B cell (primary cell): ENCODE results near the gene PIAS4. TPM values are rescaled to one million over a fixed set of nuclear protein-coding genes. Genes with fewer than 3 reads are reported as not detected.

Experiments
- ATAC-seq: fragments of 200-7000 bp; cut with Tn5 transposase; one replicate; pipeline ENCODE4 v1.10.0; 2021; ENCODE audit warnings: low read depth, mild to moderate bottlenecking, moderate number of reproducible peaks, moderate library complexity
- CTCF ChIA-PET: fragments of 350-600 bp; sonication (Branson Sonifier 250); formaldehyde crosslinking; loops from one replicate; lab custom pipeline; 2021; ENCODE audit warnings: antibody characterized with exemption, inconsistent platforms; lab: Charles Lee
- POLR2A ChIA-PET: fragments of 350-600 bp; sonication (Branson Sonifier 250); formaldehyde crosslinking; loops from one replicate; lab custom pipeline; 2021; ENCODE audit warnings: antibody characterized with exemption; lab: Charles Lee
- DNase-seq: peaks from one replicate; pipeline ENCODE4 v3.0.0; 2013
- H2AFZ ChIP-seq: 2 replicates; pipeline ENCODE4 v1.6.1; 2012; ENCODE audit warnings: mild to moderate bottlenecking, low read depth, low read length; ENCODE audit not compliant: insufficient read depth, poor library complexity, severe bottlenecking
- H3K27ac ChIP-seq, 2 donors: 1 replicate in 1 of 2; 2 replicates in 1 of 2; pipeline ENCODE4 v1.5.1; 2012 to 2013; ENCODE audit warnings: low read length in 2 of 2, mild to moderate bottlenecking in 2 of 2, moderate library complexity in 1 of 2
- H3K27me3 ChIP-seq, 4 experiments: fragments of 200-600 bp in 1 of 4; sonication (generic) in 1 of 4; replicated peaks in 1 of 4; 1 replicate in 2 of 4; 2 replicates in 2 of 4; pipeline versions ENCODE4 v1.6.1 to v1.7.0; 2013 to 2016; ENCODE audit warnings: low read length in 3 of 4, mild to moderate bottlenecking in 2 of 4, mixed read lengths in 1 of 4, moderate library complexity in 1 of 4; ENCODE audit not compliant: insufficient read depth in 4 of 4, control insufficient read depth in 3 of 4; ENCODE audit errors: control extremely low read depth in 1 of 4
- H3K36me3 ChIP-seq, 2 experiments: replicated peaks in 1 of 2; 1 replicate in 1 of 2; 2 replicates in 1 of 2; pipeline versions ENCODE4 v1.6.1 to v1.7.1; 2013; ENCODE audit warnings: low read length in 1 of 2; ENCODE audit not compliant: insufficient read depth in 2 of 2, control insufficient read depth in 1 of 2; ENCODE audit errors: control extremely low read depth in 1 of 2, extremely low read depth in 1 of 2
- H3K4me1 ChIP-seq, 2 donors: fragments of 200-600 bp in 1 of 2; sonication (generic) in 1 of 2; 1 replicate in 1 of 2; 2 replicates in 1 of 2; pipeline versions ENCODE4 v1.5.1 to v1.6.1; 2013 to 2017; ENCODE audit warnings: low read length in 2 of 2; ENCODE audit not compliant: control insufficient read depth in 2 of 2, insufficient read depth in 2 of 2
- H3K4me2 ChIP-seq: replicated peaks from 2 replicates; pipeline ENCODE3; 2012; ENCODE audit warnings: mild to moderate bottlenecking, low read depth, low read length; ENCODE audit not compliant: poor library complexity, severe bottlenecking
- H3K4me3 ChIP-seq, 5 experiments: fragments of 200-600 bp in 1 of 5; sonication (generic) in 1 of 5; 1 replicate in 3 of 5; 2 replicates in 2 of 5; pipeline versions ENCODE4 v1.5.1 to v1.7.0; 2011 to 2016; ENCODE audit warnings: low read length in 4 of 5, mild to moderate bottlenecking in 4 of 5, low read depth in 2 of 5, control low read depth in 1 of 5, moderate library complexity in 1 of 5; ENCODE audit not compliant: insufficient read depth in 1 of 5; ENCODE audit errors: control extremely low read depth in 1 of 5, extremely low read depth in 1 of 5
- H3K79me2 ChIP-seq: fragments of 200-600 bp; sonication (generic); one replicate; pipeline ENCODE4 v1.6.0; 2016; ENCODE audit warnings: low read length; ENCODE audit not compliant: control insufficient read depth, insufficient read depth
- H3K9ac ChIP-seq: fragments of 200-600 bp; sonication (generic); 2 replicates; pipeline ENCODE4 v1.6.1; 2017; ENCODE audit warnings: mild to moderate bottlenecking, low read length, moderate library complexity
- H3K9me3 ChIP-seq, 3 donors: one replicate each; pipeline versions ENCODE4 v1.6.1 to v1.7.1; 2013; ENCODE audit warnings: low read length in 2 of 3; ENCODE audit not compliant: control insufficient read depth in 2 of 3, insufficient read depth in 1 of 3; ENCODE audit errors: control extremely low read depth in 1 of 3
- H4K20me1 ChIP-seq: 2 replicates; pipeline ENCODE4 v1.6.0; 2012; ENCODE audit warnings: mild to moderate bottlenecking, low read length; ENCODE audit not compliant: insufficient read depth, control insufficient read depth, poor library complexity, severe bottlenecking
- H3K27ac Mint-ChIP-seq: one replicate; pipeline ENCODE4 v1.8.0; 2021; ENCODE audit warnings: mixed read lengths
- H3K27me3 Mint-ChIP-seq: one replicate; pipeline ENCODE4 v1.8.0; 2021; ENCODE audit warnings: mixed read lengths
- H3K4me1 Mint-ChIP-seq: one replicate; pipeline ENCODE4 v1.8.0; 2021; ENCODE audit warnings: mixed read lengths
- H3K4me3 Mint-ChIP-seq: one replicate; pipeline ENCODE4 v1.8.0; 2021; ENCODE audit warnings: mixed read lengths
- H3K9me3 Mint-ChIP-seq: one replicate; pipeline ENCODE4 v1.8.0; 2022; ENCODE audit warnings: mixed read lengths; ENCODE audit not compliant: insufficient read depth
- EZH2 ChIP-seq: IDR thresholded peaks from 2 replicates; pipeline ENCODE4 v1.6.1; 2012; ENCODE audit warnings: borderline replicate concordance, low read depth, mild to moderate bottlenecking, moderate library complexity, low read length; ENCODE audit not compliant: insufficient read depth, poor library complexity, severe bottlenecking
- WGBS: methylation state at CpG from one replicate; pipeline ENCODE4 v1.1.5; 2013; ENCODE audit warnings: missing lambda C conversion rate; ENCODE audit not compliant: insufficient coverage; 5-methylcytosine and 5-hydroxymethylcytosine counted together
- intact Hi-C: fragments of 100-400 bp; cut with micrococcal nuclease; formaldehyde crosslinking; loops from one replicate; pipeline ENCODE4 v1.10.0; 2022
- polyA plus RNA-seq: library from polyadenylated mRNA; depleted of rRNA; stranded (reverse); fragments of >200 nt; gene quantifications from 2 replicates; pipeline ENCODE4 v1.2.3, GENCODE V29; 2012
- total RNA-seq, 2 donors: library from RNA; stranded (reverse); fragments of 120-200 nt in 1 of 2; gene quantifications; 1 replicate in 1 of 2; 2 replicates in 1 of 2; pipeline versions ENCODE4 v1.2.3 to v1.2.4, GENCODE V29; 2013 to 2022
- TF ChIP-seq, protein P1 (sequence below): fragments of 200-600 bp; IDR thresholded peaks from one replicate; pipeline ENCODE4 v1.8.0; 2022; ENCODE audit warnings: antibody characterized with exemption, mild to moderate bottlenecking

Gene PIAS4
- total and polyA plus RNA-seq, 2 donors (not counting 1 experiment from before 2014, with no cell fraction given) = 13.7 to 56.8 TPM

DNA sequence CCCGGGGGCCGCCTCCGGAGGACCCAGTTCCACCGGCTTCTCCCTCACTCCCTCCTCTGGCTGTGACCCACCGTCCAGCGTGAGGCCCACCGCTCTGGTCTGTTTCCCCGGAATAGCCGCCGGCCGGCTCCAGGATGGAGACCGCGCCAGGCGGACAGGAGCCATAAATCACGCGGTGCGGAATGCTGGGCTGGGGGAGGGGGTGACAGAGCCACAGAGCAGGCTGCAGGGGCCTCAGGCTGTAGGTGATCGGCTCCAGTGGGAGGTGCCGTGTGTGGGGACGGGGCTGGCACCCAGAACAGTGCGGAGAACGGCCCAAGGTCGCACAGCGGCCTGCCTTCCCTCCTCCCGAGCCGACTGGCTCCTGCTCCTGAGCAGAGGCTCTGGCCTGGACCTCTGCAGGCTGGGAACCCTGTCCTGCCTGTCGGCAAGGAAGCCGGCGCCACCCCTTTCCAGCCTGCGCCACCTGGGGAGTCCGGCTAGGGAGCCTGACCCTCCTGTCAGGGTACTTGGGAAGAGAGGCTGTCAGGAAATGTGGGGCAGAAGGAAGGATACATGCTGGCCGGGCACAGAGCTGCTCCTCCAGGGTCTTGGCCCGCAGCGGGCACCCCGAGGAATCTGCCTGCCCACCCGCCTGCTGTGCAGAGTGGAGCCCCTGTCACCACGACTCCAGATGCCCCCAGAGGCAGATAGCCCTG is 8.3 kb downstream of the PIAS4 start:
- no peak overlapping the region for H2AFZ ChIP-seq
- ChIA-PET POLR2A (no interaction called here), CTCF (no interaction called here)
- peaks cover 0 to 3% (median 0%) of the 10 kb centered on the region in 3 donors for H3K9me3 ChIP-seq
- no peaks in the 10 kb centered on the region for H3K27me3 ChIP-seq
- H3K79me2 ChIP-seq = peaks cover 91% of the 10 kb centered on the region
- H3K4me3 ChIP-seq = no peak overlapping the region
- H3K27ac ChIP-seq = no peak overlapping the region
- ATAC-seq = no peak
- no peak for DNase-seq
- Mint-ChIP-seq H3K27me3 (no peaks in the 10 kb centered on the region), H3K4me1 (peaks cover 18% of the 10 kb centered on the region), H3K9me3 (no peaks in the 10 kb centered on the region), H3K27ac (no peak overlapping the region), H3K4me3 (no peak overlapping the region)
- peaks cover 0 to 48% of the 10 kb centered on the region in 2 experiments for H3K36me3 ChIP-seq
- WGBS = 87% methylated on average over 33 of the region's 37 CpGs
- intact Hi-C loops = no loop called here
- peaks cover 96% of the 10 kb centered on the region for H4K20me1 ChIP-seq
- H3K4me1 ChIP-seq = peaks cover 0 to 5% of the 10 kb centered on the region in 2 donors
- no peak overlapping the region for H3K4me2 ChIP-seq
- H3K9ac ChIP-seq = no peak overlapping the region
- no peak for TF ChIP-seq EZH2
- TF ChIP-seq, protein P1, sequence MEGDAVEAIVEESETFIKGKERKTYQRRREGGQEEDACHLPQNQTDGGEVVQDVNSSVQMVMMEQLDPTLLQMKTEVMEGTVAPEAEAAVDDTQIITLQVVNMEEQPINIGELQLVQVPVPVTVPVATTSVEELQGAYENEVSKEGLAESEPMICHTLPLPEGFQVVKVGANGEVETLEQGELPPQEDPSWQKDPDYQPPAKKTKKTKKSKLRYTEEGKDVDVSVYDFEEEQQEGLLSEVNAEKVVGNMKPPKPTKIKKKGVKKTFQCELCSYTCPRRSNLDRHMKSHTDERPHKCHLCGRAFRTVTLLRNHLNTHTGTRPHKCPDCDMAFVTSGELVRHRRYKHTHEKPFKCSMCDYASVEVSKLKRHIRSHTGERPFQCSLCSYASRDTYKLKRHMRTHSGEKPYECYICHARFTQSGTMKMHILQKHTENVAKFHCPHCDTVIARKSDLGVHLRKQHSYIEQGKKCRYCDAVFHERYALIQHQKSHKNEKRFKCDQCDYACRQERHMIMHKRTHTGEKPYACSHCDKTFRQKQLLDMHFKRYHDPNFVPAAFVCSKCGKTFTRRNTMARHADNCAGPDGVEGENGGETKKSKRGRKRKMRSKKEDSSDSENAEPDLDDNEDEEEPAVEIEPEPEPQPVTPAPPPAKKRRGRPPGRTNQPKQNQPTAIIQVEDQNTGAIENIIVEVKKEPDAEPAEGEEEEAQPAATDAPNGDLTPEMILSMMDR = no peak

DNA sequence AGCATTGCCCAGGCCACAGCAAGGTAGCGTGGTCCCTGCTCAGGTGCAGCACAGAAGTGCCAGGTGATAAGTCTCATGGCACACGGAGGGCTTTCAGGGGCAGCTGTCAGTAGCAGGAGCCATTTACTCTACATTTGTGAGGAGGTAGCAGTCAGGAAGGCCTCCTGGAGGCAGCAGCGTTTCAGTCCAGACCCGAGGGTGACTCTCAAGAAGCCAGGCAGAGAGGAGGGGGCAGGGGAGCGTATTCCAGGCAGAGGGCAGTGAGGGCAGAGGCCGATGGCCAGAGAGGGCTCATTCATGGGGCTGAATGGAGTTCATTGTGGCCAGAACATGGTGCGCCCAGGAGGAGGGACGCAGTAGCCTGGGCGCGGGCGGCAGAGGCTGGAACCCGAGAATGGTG is 8.9 kb downstream of the PIAS4 start:
- no peak overlapping the region for H3K27ac Mint-ChIP-seq
- Histone ChIP-seq H3K4me1 (peaks cover 0 to 1% of the 10 kb centered on the region in 2 donors), H3K27ac (no peak overlapping the region), H3K4me2 (no peak overlapping the region), H3K4me3 (no peak overlapping the region), H3K79me2 (peaks cover 91% of the 10 kb centered on the region), H2AFZ (no peak overlapping the region), H3K36me3 (peaks cover 0 to 48% of the 10 kb centered on the region in 2 experiments), H3K9me3 (peaks cover 0 to 7% (median 0%) of the 10 kb centered on the region in 3 donors), H3K9ac (no peak overlapping the region), H4K20me1 (peaks cover 92% of the 10 kb centered on the region), H3K27me3 (no peaks in the 10 kb centered on the region)
- TF ChIP-seq, protein P1 = no peak
- TF ChIP-seq EZH2 = no peak
- intact Hi-C loops = no loop called here
- ChIA-PET CTCF (no interaction called here), POLR2A (interaction anchor here (1.1 kb wide), 1 partner anchor 9 kb away, joined by 4 read pairs; the partner anchor contains the start of gene PIAS4)
- H3K4me3 Mint-ChIP-seq = no peak overlapping the region
- no peaks in the 10 kb centered on the region for H3K9me3 Mint-ChIP-seq
- WGBS = 97% methylated on average over 12 of the region's 12 CpGs
- H3K27me3 Mint-ChIP-seq = no peaks in the 10 kb centered on the region
- DNase-seq (no peak), ATAC-seq (no peak)
- peaks cover 15% of the 10 kb centered on the region for H3K4me1 Mint-ChIP-seq
